Activated CD4-positive, alpha-beta T cell treated with anti-CD3 and anti-CD28 coated beads for 1 hour (primary cell): ENCODE data around the gene CELF1.
A peak's percentile ranks its signal among the peaks of the same experiment; 100 is the strongest.
"Not testable (repeated sequence)": the region's sequence is repeated elsewhere in the genome, so short reads cannot be mapped to it uniquely, and the experiment has no call there.

Experiments
- DNase-seq: peaks from one replicate; pipeline ENCODE4 v3.0.0-alpha.2; 2020

CELF1 gene

DNA sequence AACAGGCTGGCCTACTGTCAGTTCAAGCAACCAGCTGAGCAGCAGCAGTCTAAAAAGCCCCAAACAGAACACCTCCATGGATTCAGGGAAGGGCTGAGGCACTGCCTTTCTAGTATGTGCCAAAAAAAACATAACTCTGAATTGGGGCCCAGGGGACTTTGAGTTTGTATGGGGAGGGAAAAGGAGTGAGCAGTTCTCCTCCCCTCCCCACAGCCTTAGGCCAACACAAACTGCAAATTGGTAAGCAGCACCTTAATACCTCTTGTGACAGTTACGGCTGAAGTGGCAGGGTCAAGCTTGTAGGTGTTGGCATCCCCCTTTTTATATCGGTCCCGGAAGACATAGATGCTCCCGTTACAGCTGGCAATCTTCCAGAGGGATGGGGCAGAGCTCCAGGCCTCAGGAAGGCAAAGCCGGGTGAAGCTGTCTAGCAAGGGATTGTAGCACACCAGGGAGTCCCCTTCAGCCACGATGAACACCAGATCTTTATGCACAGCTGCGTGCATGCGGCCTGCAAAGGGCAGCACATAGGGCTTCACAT, 19.9 kb upstream of the CELF1 start:
- DNase-seq, result no peak

DNA sequence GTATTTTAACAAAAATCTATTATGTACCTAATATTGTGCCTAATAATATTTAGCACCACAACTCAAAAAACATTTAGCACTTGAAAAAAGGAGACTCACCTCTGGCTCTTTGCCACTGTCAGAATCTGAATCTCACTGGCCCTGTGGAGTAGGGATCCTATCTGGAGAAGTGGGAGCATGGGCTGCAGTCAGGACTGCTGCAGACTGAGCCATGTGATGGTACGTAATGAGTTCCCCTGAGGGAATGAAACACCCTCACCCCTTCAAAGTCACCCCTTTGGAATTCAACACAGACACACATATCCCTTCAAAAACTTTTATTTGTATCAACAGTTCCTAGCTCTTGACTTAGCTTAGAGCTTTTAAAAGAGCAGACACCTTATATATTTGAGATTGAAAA, 19.0 kb upstream of the CELF1 start:
- DNase-seq, result no peak

DNA sequence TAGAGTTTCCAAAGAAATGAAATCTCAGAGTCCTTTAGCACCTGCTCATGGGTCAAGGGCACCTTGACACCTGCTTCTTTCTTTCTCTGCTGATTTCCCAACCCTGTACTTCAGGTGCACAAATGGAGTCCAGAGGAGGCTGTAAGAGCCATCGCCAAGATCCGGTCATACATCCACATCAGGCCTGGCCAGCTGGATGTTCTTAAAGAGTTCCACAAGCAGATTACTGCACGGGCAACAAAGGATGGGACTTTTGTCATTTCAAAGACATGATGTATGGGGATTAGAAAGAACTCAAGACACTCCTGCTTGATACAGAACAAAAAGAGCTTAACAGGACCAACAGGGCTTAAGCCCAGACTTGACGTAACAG, 18.4 kb upstream of the CELF1 start:
- DNase-seq, result no peak

DNA sequence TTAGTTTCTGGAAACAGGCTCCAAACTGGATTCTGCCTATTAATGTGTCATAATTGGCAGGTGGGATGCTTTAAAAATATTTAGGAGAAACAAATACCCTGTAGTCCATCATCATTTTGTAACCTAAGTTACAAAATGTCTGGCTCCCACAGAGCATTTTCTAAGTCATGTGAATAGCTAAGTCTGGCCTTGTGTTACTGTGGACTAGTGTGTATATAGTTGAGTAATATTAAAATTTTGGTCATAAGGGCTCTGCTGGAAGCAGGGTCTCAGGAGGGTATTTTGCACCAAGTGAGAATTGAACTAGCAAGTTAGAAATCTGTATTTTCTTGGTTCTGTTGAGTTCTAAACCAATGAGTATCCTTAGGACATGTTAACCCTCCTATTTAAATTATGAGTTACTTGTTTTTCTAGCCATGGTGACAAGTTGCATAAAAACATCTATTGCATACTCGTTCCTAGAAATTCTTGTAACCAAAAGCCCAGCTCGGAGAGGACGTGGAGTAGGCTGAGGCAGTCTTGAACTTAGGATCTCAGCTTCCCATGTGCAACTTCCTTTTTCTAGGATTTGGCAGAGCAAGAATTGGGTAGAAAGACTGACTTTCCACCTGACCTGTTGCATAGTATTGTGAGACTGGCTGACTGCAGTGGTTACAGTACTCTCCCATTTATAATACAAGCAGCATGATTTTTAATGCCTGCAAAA, 17.9 kb upstream of the CELF1 start:
- no peak for DNase-seq

DNA sequence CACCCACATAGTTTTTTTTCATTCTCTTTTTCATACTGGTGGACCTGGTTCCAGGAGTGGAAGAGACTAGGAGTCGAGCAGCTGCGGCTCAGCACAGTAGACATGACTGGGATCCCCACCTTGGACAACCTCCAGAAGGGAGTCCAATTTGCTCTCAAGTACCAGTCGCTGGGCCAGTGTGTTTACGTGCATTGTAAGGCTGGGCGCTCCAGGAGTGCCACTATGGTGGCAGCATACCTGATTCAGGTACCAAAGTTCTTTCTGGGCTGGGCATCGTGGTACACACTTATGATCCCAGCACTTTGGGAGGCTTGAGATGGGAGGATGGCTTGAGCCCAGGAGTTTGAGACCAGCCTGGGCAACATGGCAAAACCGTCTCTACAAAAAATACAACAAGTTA, 16.7 kb upstream of the CELF1 start:
- no peak for DNase-seq

DNA sequence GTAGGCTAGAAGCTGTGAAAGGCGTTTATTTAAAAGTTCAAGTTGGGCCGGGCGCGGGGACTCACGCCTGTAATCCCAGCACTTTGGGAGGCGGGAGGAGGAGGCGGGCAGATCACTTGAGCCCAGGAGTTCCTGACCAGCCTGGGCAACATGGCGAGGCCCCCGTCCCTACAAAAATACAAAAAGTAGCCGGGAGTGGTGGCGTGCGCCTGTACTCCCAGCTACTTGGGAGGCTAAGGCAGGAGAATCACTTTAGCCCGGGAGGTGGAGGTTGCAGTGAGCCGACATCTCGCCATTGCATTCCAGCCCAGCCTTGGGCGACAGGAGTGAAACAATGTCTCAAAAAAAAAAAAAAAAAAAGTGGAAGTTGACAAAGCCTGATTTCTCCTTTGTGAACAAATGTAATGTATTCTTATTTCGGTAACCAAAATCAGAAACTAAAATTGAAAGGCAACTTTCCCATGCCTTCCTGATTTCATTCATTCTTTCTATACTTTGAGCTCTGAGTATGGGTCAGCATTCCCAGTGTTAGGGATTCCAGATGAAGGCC, 13.3 kb upstream of the CELF1 start:
- no peak for DNase-seq

DNA sequence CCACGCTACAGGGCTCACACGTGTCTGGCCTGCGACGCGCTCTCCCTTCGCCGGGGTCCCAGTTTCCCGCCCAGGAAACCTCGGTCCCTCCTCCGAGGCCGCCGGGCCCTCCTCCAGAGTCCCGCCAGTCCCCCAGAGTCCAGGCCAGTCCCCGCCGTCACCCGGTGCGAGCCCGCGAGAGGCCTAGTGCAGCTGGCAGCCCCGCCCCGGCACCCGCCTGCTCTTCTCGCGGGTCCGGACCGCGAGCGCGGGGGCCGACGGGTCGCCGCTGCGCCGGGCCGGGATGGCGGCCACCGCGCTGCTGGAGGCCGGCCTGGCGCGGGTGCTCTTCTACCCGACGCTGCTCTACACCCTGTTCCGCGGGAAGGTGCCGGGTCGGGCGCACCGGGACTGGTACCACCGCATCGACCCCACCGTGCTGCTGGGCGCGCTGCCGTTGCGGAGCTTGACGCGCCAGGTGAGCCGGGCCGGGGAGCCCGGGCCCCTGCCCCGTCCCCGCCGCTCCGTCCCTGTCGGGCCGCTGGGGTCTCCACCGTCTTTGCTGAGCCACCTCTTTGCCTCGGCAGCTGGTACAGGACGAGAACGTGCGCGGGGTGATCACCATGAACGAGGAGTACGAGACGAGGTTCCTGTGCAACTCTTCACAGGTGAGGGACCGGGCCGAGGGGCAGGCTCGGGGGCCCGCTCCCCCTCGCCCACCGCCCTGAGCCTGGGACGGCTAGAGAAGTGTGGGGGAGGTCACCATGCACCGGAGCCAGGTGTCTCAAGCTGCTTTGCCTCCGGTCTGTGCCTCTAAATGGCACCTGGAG, 12.6 kb upstream of the CELF1 start, which contains the start of gene PTPMT1:
TSS of gene PTPMT1 (plus strand) at position 260 of the 809 bp plus-strand sequence. CDS start at position 284, 24 bp downstream.
- DNase-seq, result peak; percentile 40

DNA sequence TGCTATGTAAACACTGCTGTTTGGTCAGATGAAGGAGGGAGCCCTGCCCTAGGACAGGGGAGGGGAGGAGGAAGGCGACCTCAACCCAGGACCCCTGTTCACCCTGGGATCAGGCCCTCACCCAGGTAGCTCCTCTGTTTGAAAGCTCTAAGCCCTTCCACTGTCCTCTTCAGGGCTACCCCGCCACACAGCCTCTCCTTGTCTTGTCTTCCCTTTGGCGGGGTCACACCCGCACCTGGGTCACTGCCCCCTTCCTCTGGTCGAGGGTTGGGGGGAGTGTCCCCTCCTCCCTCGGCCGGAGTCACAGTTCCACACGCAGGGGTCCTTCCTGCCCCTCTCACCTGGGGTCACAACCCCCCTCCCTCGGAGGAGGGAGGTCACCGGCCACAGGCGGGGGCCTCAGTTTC, 12.0 kb upstream of the CELF1 start:
- DNase-seq, result no peak

DNA sequence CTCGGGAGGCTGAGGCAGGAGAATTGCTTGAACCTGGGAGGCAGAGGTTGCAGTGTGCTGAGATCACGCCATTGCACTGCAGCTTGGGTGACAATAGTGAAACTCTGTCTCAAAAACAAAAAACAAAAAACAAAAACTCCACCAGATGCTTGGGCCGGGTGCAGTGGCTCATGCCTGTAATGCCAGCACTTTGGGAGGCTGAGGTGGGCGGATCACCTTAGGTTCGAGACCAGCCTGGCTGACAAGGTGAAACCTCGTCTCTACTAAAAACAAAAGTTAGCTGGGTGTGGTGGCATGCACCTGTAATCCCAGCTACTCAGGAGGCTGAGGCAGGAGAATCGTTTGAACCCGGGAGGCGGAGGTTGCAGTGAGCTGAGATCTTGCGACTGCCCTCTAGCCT, 11.4 kb upstream of the CELF1 start:
- DNase-seq, result not testable (repeated sequence)

DNA sequence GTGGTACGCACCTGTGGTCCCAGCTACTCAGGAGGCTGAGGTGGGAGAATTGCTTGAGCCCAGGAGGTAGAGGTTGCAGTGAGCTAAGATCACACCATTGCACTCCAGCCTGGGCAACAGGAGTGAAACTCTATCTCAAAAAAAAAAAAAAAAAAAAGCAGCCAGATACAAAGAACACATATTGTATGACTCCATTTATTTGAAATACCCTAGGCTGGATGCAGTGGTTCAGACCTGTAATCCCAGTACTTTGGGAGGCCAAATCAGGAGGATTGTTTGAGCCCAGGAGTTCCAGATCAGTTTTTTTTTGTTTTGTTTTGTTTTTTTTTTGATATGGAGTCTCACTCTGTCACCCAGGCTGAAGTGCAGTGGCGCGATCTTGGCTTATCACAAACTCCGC, 9.5 kb upstream of the CELF1 start:
- DNase-seq, result not testable (repeated sequence)

DNA sequence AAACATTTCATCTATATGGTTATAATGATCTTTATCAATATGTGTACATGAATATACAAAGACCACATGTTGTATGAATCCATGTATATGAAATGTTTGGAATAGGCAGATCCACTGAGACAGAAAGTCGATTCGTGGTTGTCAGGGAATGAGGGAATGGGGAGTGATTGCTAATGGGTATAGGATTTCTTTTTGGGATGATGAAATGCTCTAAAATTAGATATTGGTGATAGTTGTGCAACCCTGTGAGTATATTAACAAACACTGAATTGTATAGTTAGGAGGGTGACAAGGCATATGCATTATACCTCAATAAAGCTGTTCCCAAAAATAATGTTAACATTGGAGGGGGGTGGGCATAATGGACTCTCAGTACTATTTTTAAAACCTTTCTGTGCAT, 7.5 kb upstream of the CELF1 start:
- no peak for DNase-seq

DNA sequence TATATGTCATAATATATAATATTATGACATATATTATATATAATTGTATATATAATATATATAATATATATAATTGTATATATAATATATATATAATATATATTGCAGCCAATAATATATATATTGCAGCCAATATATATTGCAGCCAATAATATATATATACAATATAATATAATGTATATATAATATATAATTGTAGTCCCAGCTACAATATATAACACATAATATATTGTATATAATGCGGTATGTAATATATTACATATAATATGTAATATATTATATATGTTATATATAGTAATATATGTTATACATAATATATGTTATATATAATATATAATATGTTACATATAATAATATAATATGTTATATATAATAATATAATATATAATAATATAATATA, 5.8 kb upstream of the CELF1 start:
- DNase-seq, result no peak

DNA sequence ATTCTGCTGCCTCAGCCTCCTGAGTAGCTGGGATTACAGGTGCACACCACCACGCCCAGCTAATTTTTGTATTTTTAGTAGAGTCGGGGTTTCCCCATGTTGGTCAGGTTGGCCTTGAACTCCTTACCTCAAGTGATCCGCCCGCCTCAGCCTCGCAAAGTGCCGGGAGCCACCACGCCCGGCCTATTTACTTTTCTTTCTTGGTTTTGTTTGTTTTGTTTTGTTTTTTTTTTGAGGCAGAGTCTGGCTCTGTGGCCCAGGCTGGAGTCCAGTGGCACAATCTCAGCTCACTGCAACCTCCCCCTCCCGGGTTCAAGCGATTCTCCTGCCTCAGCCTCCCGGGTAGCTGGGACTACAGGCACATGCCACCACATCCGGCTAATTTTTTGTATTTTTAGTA, 4.1 kb upstream of the CELF1 start:
- not testable (repeated sequence) for DNase-seq

DNA sequence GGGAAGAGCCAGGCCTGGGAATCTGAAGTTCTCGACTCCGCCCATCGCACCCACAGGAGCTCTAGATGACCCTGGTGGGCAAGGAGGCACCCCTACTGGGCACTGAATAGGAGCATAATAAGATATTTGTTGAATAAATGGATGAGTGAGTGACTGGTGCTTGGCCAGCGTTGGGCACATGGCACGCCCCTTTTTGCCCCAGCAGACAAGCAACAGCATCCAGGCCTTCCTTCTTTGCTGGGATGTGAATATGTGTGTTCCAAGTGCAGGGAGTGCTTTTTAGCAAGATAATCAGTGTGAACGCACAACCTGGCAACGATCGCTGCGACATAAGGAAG, 443 bp upstream of the CELF1 start:
- no peak for DNase-seq

DNA sequence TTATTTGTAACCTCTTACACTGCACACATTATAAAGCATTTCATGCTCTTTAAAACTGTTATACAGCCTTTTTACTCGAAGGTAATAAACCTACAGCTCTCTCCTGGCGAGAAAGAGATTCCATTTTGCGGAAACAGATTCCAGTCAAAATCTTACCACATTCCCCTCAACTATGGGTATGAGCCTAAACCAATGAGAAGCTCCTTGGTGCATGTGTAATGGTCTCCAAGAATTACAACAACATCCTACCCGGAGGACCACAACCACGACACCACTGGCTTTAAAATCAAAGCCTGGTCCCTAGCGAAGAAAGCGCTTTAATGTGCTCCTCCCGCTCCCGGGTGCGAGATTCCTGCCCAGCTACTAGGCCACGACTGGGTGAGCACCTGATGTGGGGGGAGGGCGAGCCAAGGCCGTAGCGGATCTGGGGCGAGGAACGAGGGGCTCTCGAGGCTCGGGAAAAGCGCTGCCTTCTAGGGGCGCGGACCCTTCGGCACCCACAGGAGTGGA, 821 bp downstream of the CELF1 start:
- DNase-seq, result no peak

DNA sequence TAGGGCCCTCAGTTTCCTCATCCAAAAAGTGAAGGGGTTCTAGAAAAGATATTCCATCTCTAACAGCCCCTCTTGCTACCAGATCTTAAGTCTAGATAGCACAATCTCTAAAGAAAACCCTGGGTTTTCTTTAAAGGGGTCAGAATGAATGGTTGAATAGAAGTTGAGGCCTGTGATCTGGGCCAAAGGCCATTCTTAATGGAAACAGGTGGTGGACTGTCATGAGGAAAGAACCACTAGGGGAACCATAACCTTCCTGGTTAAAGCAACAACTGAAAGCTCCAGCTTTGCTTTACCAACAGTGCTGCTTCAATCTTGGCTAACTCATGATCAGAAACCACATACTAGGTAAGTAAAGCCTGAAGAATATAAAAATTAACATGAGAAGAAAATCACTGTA, 1.8 kb downstream of the CELF1 start:
- DNase-seq, result no peak

DNA sequence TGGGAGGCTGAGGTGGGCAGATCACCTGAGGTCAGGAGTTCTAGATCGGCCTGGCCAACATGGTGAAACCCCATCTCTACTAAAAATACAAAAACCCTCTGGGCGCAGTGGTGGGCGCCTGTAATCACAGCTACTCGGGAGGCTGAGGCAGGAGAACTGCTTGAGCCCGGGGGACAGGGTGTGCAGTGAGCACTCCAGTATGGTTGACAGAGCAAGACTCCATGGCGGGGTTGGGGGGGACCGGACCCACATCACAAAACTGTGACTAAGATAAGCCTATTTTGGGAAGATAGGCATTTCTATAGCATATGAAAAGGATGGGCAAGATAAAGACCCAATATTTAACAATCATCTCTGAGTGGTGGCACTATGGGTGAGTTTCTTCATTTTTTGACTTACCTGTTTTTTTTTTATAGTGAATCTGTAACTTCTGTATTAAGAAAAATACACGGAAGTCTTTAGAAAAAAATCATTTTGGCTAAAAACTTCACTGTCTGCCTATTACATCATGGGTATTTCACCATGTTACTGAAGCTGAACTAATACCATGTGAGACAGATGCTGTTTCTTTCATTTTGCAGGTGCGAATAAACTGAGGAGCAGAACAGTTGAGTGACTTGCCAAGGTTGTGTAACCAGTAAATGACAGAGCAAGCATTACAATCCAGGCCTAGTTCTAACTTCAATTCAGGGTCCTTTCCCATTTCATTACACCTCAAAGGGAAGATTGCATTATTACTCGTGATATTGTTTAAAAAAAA, 2.5 kb downstream of the CELF1 start:
- DNase-seq, result no peak

DNA sequence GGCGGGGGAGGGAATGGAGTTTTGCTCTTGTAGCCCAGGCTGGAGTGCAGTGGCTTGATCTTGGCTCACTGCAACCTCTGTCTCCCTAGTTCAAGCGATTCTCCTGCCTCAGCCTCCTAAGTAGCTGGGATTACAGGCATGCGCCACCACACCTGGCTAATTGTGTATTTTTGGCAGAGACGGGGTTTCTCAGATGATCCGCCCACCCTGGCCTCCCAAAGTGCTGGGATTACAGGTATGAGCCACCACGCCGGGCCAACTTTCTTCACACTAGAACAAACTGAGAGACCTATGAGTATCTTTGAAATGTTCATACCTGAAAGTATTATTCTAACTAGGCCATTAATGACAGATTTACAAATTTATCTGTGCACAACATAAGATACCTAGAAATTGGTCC, 6.7 kb downstream of the CELF1 start:
- DNase-seq, result not testable (repeated sequence)

DNA sequence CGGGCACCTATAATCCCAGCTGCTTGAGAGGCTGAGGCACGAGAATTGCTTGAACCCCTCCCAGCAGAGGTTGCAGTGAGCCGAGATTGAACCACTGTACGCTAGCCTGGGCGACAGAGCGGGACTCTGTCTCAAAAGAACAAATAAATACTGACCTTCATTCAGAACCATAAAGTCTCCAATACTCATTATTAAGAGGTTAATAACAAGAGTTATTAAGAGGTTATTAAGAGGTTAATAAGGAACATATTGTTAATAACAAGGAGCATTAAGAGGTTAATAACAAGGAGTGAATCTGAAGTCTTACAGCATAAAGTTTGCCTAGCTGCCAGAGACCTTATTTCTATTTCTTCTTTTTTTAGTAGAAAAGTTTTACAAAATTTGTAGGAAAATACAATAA, 7.6 kb downstream of the CELF1 start:
- no peak for DNase-seq

DNA sequence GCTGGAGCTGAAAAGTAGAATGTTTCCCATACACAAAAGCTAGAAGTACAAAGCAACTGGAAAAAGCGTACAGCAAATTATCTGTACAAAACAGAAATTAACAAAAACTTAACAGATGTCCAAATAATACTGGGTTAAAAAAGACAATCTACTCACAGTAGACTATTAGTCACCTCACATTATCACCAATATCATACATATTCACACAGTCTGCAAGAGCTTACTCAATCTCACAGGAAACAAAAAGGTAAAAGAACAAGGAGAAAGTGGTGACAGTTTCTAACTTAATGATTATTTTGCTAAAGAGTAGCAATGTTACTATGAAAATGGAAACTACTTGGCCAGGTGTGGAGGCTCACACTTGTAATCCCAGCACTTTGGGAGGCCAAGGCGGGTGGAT, 11.9 kb downstream of the CELF1 start:
- DNase-seq, result no peak

DNA sequence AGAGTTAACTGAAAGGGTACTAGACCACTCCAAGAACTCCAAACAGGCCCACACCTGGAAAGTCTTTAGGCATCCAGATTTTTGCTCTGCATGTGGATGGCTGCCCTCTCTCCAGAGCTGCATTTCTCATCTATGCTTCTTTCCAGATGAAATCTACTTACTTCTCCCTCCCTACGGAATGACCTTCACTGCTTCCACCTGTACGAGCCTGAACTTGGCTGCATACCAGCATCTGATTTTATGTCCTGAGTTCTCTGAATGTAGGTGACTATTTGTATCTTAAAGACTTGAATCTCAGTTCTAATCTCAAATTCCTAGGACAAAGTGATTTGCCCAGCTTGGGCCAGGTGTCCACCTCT, 13.3 kb downstream of the CELF1 start:
- DNase-seq, result no peak

DNA sequence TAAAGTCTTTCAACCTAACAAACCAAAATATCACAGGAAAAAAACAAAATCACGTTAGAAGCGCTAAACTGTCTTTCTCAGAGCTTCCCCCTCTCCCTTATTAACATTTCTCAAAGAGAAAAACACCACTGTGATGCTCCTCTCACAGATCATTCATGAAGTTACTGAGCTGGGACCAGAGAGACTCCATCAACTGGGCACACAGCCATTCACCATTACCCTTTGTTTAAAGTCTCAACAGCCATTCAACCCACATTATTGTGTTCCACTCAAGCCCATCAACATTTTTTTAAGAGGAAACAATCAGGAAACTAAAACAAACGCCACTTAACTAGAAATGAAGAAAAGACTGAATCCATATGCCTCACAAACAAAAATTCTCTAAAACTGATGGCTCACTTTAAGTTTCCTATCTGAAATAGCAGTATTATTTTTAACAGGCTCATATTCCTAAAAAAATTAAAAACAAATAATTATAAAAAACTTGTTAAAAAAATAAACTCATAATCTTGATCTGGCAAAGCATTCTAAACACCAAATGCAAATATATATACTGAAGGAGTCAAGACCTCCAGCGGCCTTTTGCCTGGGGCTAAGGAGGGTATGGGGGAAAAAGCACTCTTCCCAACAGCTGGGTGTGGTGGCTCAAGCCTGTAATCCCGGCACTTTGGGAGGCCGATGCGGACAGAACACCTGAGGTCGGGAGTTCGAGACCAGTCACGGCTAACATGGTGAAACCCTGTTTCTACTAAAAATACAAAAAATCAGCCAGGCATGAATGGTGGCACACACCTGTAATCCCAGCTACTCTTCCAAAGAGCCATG, 14.0 kb downstream of the CELF1 start:
- no peak for DNase-seq
